Measurements from ENCODE around the gene SYT7.

SYT7 gene

GRCh38 chr11:61503135-61503770 is 77.6 kb downstream of the SYT7 start:
- no peaks in the 10 kb centered on the region for H3K36me3 ChIP-seq (ENCODE audit: control insufficient read depth in 2 of 2, insufficient read depth in 1 of 2, low read length in 2 of 2)
- H3K4me1 ChIP-seq (ENCODE audit: control insufficient read depth, insufficient read depth, low read length), result no peaks in the 10 kb centered on the region
- ChIA-PET POLR2A (no interaction called here), CTCF (interaction anchor here (1.2 to 2.7 kb wide), 3 partner anchors 14 to 21 kb away, joined by 3 to 15 read pairs (median 12); no protein-coding TSS in a partner anchor)
- H3K4me3 ChIP-seq (ENCODE audit: low read depth, low read length), result no peak overlapping the region
- no peak overlapping the region for H3K27ac ChIP-seq (ENCODE audit: extremely low read depth, low read depth, low read length)
- H3K9me3 ChIP-seq (ENCODE audit: control insufficient read depth, insufficient read depth, low read depth, low read length), result no peaks in the 10 kb centered on the region
- no peak for TF ChIP-seq ZNF501 (tag by site-specific recombination; IDR thresholded peaks at IDR 0.05)
- TF ChIP-seq ZNF239 (tag by site-specific recombination; IDR thresholded peaks at IDR 0.05), result no peak
- TF ChIP-seq ZNF311 (tag by site-specific recombination; IDR thresholded peaks at IDR 0.05; ENCODE audit: borderline replicate concordance), result no peak
- no peak for TF ChIP-seq ZBTB20 (tag by site-specific recombination; IDR thresholded peaks at IDR 0.05)
- no peak for TF ChIP-seq ZNF140 (tag by site-specific recombination; IDR thresholded peaks at IDR 0.05)
- TF ChIP-seq TSHZ1 (tag by site-specific recombination; IDR thresholded peaks at IDR 0.05; ENCODE audit: borderline replicate concordance), result no peak
- TF ChIP-seq ZBTB1 (tag by site-specific recombination; IDR thresholded peaks at IDR 0.05), result no peak
- no peak for TF ChIP-seq ZNF266 (tag by site-specific recombination; IDR thresholded peaks at IDR 0.05; ENCODE audit: low read depth)
- no peak for TF ChIP-seq ZNF585B (tag by site-specific recombination; IDR thresholded peaks at IDR 0.05)
- TF ChIP-seq ZBTB21 (tag by site-specific recombination; IDR thresholded peaks at IDR 0.05), result no peak
- no peak for TF ChIP-seq AEBP2 (tag by site-specific recombination; IDR thresholded peaks at IDR 0.05; ENCODE audit: borderline replicate concordance)
- TF ChIP-seq ZNF645 (tag by site-specific recombination; IDR thresholded peaks at IDR 0.05), result no peak
- no peak for TF ChIP-seq ZNF404 (tag by site-specific recombination; IDR thresholded peaks at IDR 0.05)
- no peak for TF ChIP-seq ZNF169 (tag by site-specific recombination; IDR thresholded peaks at IDR 0.05)

- H3K36me3 ChIP-seq (ENCODE audit: control insufficient read depth in 2 of 2, insufficient read depth in 1 of 2, low read length in 2 of 2), result no peaks in the 10 kb centered on the region
- POLR2A ChIA-PET, result no interaction called here
- H3K4me1 ChIP-seq (ENCODE audit: control insufficient read depth, insufficient read depth, low read length), result no peaks in the 10 kb centered on the region
- CTCF ChIA-PET, result interaction anchor here (0.7 to 2.7 kb wide), 5 partner anchors 15 to 563 kb away, joined by 3 to 15 read pairs (median 3); no protein-coding TSS in a partner anchor
- H3K27ac ChIP-seq (ENCODE audit: extremely low read depth, low read depth, low read length), result no peak overlapping the region
- H3K4me3 ChIP-seq (ENCODE audit: low read depth, low read length), result no peak overlapping the region
- H3K9me3 ChIP-seq (ENCODE audit: control insufficient read depth, insufficient read depth, low read depth, low read length), result no peaks in the 10 kb centered on the region
- TF ChIP-seq ZBTB11 (tag by site-specific recombination; conservative IDR thresholded peaks at IDR 0.05; ENCODE audit: low read depth) (no peak), ZNF248 (tag by site-specific recombination; IDR thresholded peaks at IDR 0.05) (no peak), ZNF362 (tag by site-specific recombination; IDR thresholded peaks at IDR 0.05) (no peak)
These were observed 78.4 kb downstream of the SYT7 start for GRCh38 chr11:61502522-61502921.
